CD4-positive, alpha-beta T cell treated with Interleukin-4 for 4 hours (primary cell): ENCODE data around the gene TRAPPC6A.

Experiments used
- DNase-seq: peaks from one replicate; pipeline ENCODE4 v3.0.0-alpha.2; 2020

TRAPPC6A gene

GRCh38 chr19:45161738-45162607, 16.1 kb downstream of the TRAPPC6A start:
- no peak for DNase-seq

GRCh38 chr19:45160870-45161737, 16.9 kb downstream of the TRAPPC6A start, which contains the start of gene NKPD1:
Gene NKPD1, minus strand, starts transcription at chr19:45160982. Its CDS starts 832 bp downstream, at chr19:45160150.
- no peak for DNase-seq

GRCh38 chr19:45159971-45160324, 18.1 kb downstream of the TRAPPC6A start:
- no peak for DNase-seq

GRCh38 chr19:45159210-45159970, 18.6 kb downstream of the TRAPPC6A start:
- DNase-seq, result no peak

- no peak for DNase-seq
Observed at GRCh38 chr19:45158503-45159209, 19.4 kb downstream of the TRAPPC6A start.

GRCh38 chr19:45156751-45157150, 21.3 kb downstream of the TRAPPC6A start:
- DNase-seq, result no peak

- no peak for DNase-seq
Observed at GRCh38 chr19:45156011-45156630, 21.9 kb downstream of the TRAPPC6A start.

GRCh38 chr19:45154064-45154827, 23.8 kb downstream of the TRAPPC6A start:
- no peak for DNase-seq

GRCh38 chr19:45153339-45154063, 24.5 kb downstream of the TRAPPC6A start:
- DNase-seq, result no peak

GRCh38 chr19:45152504-45153338, 25.3 kb downstream of the TRAPPC6A start:
- DNase-seq, result peak; percentile 35

GRCh38 chr19:45151821-45152503, 26.1 kb downstream of the TRAPPC6A start:
- DNase-seq, result no peak

GRCh38 chr19:45151320-45151719, 26.7 kb downstream of the TRAPPC6A start:
- no peak for DNase-seq

- no peak for DNase-seq
Observed at GRCh38 chr19:45150751-45151281, 27.2 kb downstream of the TRAPPC6A start.

GRCh38 chr19:45150180-45150579, 27.9 kb downstream of the TRAPPC6A start:
- DNase-seq, result no peak

- DNase-seq, result no peak
Observed at GRCh38 chr19:45149129-45149528, 28.9 kb downstream of the TRAPPC6A start.

GRCh38 chr19:45147835-45148676, 30.0 kb downstream of the TRAPPC6A start:
- DNase-seq, result no peak

- DNase-seq, result no peak
Observed at GRCh38 chr19:45146741-45147205, 31.3 kb downstream of the TRAPPC6A start.
